MM.1S (cell line): ENCODE data around the gene ZSCAN21.

Source experiments
- DNase-seq: peaks from one replicate; pipeline ENCODE4 v3.0.0-alpha.2; 2015
- H2AFZ ChIP-seq: fragments of 300-600 bp; sonication (generic); 2 replicates; pipeline ENCODE4 v1.6.0; 2016; ENCODE audit warnings: antibody characterized with exemption, low read length
- H3F3A ChIP-seq: fragments of 300-600 bp; sonication (generic); 2 replicates; pipeline ENCODE4 v1.6.1; 2016; ENCODE audit warnings: mild to moderate bottlenecking, antibody characterized with exemption, low read length, moderate library complexity, mixed read lengths; ENCODE audit not compliant: insufficient read depth
- H3K27ac ChIP-seq: fragments of 300-600 bp; sonication (generic); 2 replicates; pipeline ENCODE4 v1.5.1; 2016; ENCODE audit warnings: mild to moderate bottlenecking, low read length
- H3K27me3 ChIP-seq: fragments of 300-600 bp; sonication (generic); replicated peaks from 2 replicates; pipeline ENCODE4 v1.6.0; 2016; ENCODE audit warnings: low read length; ENCODE audit not compliant: insufficient read depth
- H3K36me3 ChIP-seq: fragments of 300-600 bp; sonication (generic); replicated peaks from 2 replicates; pipeline ENCODE4 v1.6.1; 2016; ENCODE audit warnings: mild to moderate bottlenecking, low read length, mixed read lengths; ENCODE audit not compliant: insufficient read depth
- H3K4me1 ChIP-seq: fragments of 300-600 bp; sonication (generic); 2 replicates; pipeline ENCODE4 v1.6.1; 2016; ENCODE audit warnings: low read length, mixed read lengths
- H3K4me2 ChIP-seq: fragments of 300-600 bp; sonication (generic); 2 replicates; pipeline ENCODE4 v1.6.0; 2016; ENCODE audit warnings: low read depth, low read length
- H3K4me3 ChIP-seq: fragments of 300-600 bp; sonication (generic); 2 replicates; pipeline ENCODE4 v1.5.1; 2016; ENCODE audit warnings: low read length, mixed read lengths
- H3K79me2 ChIP-seq: fragments of 300-600 bp; sonication (generic); 2 replicates; pipeline ENCODE4 v1.6.1; 2016; ENCODE audit warnings: mixed run types, low read length, mixed read lengths
- H3K9ac ChIP-seq: fragments of 300-600 bp; sonication (generic); 2 replicates; pipeline ENCODE4 v1.6.1; 2016; ENCODE audit warnings: low read length, mixed read lengths
- H3K9me2 ChIP-seq: fragments of 300-600 bp; sonication (generic); replicated peaks from 2 replicates; pipeline ENCODE4 v1.6.1; 2016; ENCODE audit warnings: mild to moderate bottlenecking, low read length, mixed read lengths; ENCODE audit not compliant: insufficient read depth
- H3K9me3 ChIP-seq: fragments of 300-600 bp; sonication (generic); replicated peaks from 2 replicates; pipeline ENCODE4 v1.6.1; 2016; ENCODE audit warnings: mild to moderate bottlenecking, low read length, mixed read lengths; ENCODE audit not compliant: insufficient read depth
- H4K20me1 ChIP-seq: fragments of 300-600 bp; sonication (generic); 2 replicates; pipeline ENCODE4 v1.6.1; 2016; ENCODE audit warnings: mild to moderate bottlenecking, low read length, moderate library complexity, mixed read lengths; ENCODE audit not compliant: insufficient read depth
- CTCF ChIP-seq: fragments of 300-600 bp; sonication (generic); IDR thresholded peaks from 2 replicates; pipeline ENCODE4 v1.5.1; 2016; ENCODE audit warnings: antibody characterized with exemption, low read length, mixed read lengths
- EZH2 ChIP-seq: fragments of 300-600 bp; sonication (generic); optimal IDR thresholded peaks from 2 replicates; pipeline ENCODE3; 2017; ENCODE audit warnings: low read depth, mild to moderate bottlenecking, antibody characterized with exemption, low read length, mixed read lengths
- EZH2phosphoT487 ChIP-seq: fragments of 300-600 bp; sonication (generic); IDR thresholded peaks from 2 replicates; pipeline ENCODE4 v1.6.1; 2018; ENCODE audit warnings: antibody characterized with exemption, low read length

ZSCAN21 gene

DNA sequence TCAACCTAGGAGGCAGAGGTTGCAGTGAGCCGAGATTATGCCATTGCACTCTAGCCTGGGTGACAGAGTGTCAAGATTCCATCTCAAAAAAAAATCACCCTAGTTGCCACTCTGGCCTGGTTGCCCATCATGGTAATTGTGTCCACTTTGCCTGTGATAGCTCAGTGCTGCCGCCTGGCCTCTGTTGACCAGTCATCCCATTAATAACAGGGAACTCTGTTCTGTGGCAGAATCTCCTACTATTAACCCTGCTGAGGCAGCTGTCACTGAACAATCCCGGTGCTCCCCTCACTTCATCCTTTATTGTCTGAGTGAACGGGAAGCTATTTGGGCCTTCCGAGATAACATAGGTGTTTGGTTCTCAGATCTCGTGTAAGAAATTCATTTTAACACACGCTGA, 17.4 kb downstream of the ZSCAN21 start:
- H3K9me2 ChIP-seq, result no peaks in the 10 kb centered on the region
- H3K36me3 ChIP-seq, result peaks cover 18% of the 10 kb centered on the region
- H2AFZ ChIP-seq, result no peak overlapping the region
- no peaks in the 10 kb centered on the region for H4K20me1 ChIP-seq
- no peak overlapping the region for H3K9ac ChIP-seq
- no peak overlapping the region for H3K4me3 ChIP-seq
- H3K79me2 ChIP-seq, result no peaks in the 10 kb centered on the region
- H3K4me2 ChIP-seq, result no peak overlapping the region
- H3K27ac ChIP-seq, result no peak overlapping the region
- H3F3A ChIP-seq, result no peaks in the 10 kb centered on the region
- no peaks in the 10 kb centered on the region; the same call in 1 of the 2 replicates for H3K9me3 ChIP-seq
- H3K4me1 ChIP-seq, result no peaks in the 10 kb centered on the region
- H3K27me3 ChIP-seq, result no peaks in the 10 kb centered on the region
- no peak for DNase-seq
- no peak for TF ChIP-seq EZH2phosphoT487
- TF ChIP-seq EZH2, result no peak
- no peak for TF ChIP-seq CTCF

DNA sequence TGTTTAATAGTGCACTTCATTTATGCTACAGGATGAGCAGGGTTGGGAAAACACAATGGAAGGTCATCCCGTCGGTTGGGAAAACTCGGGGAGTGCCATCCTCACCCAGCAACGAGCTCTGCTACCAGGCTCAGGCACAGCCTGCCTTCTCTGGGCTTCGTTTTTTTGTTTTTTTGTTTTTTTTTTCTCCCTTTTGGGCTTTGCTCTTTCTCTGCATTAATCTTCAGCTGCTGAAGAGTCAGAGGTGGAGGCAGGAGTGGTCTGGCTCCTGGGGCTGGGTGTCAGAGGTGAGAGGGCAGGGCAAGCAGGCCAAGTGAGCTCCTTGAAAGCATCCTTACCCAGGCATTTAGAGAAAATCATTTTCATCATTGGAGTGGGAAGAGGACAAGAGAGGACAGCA, 20.4 kb downstream of the ZSCAN21 start:
- no peak for DNase-seq
- Histone ChIP-seq H3K4me1 (no peaks in the 10 kb centered on the region), H3K27me3 (no peaks in the 10 kb centered on the region), H2AFZ (no peak overlapping the region), H4K20me1 (no peaks in the 10 kb centered on the region), H3K9ac (no peak overlapping the region), H3K9me3 (no peaks in the 10 kb centered on the region; the same call in 1 of the 2 replicates), H3K27ac (no peak overlapping the region), H3K36me3 (peaks cover 42% of the 10 kb centered on the region), H3F3A (no peaks in the 10 kb centered on the region), H3K79me2 (no peaks in the 10 kb centered on the region), H3K4me3 (no peak overlapping the region), H3K9me2 (no peaks in the 10 kb centered on the region), H3K4me2 (no peak overlapping the region)
- TF ChIP-seq EZH2 (no peak), CTCF (no peak), EZH2phosphoT487 (no peak)

- Histone ChIP-seq H3K4me2 (no peak overlapping the region), H3K4me3 (no peak overlapping the region), H3K9ac (no peak overlapping the region), H3F3A (no peaks in the 10 kb centered on the region), H4K20me1 (no peaks in the 10 kb centered on the region), H3K27ac (no peak overlapping the region), H3K27me3 (no peaks in the 10 kb centered on the region), H2AFZ (no peak overlapping the region), H3K4me1 (no peaks in the 10 kb centered on the region), H3K36me3 (peaks cover 50% of the 10 kb centered on the region), H3K9me2 (no peaks in the 10 kb centered on the region), H3K9me3 (no peaks in the 10 kb centered on the region; the same call in 1 of the 2 replicates), H3K79me2 (no peaks in the 10 kb centered on the region)
- TF ChIP-seq CTCF (no peak), EZH2phosphoT487 (no peak), EZH2 (no peak)
- no peak for DNase-seq
These were observed 21.6 kb downstream of the ZSCAN21 start for GRCh38 chr7:100071018-100071723.
